NCI-H510A (cell line): ENCODE data around the gene PPP6R1.
A peak's percentile ranks its signal among the peaks of the same experiment; 100 is the strongest.
"Not testable (repeated sequence)": the region's sequence is repeated elsewhere in the genome, so short reads cannot be mapped to it uniquely, and the experiment has no call there.

Experiments used
- DNase-seq: peaks from one replicate; lab custom pipeline; 2025; lab: John Stamatoyannopoulos, UW

The PPP6R1 gene

GRCh38 chr19:55224679-55225414 is 34.0 kb downstream of the PPP6R1 start:
- not testable (repeated sequence) for DNase-seq

- DNase-seq: no peak
These were observed 34.7 kb downstream of the PPP6R1 start for GRCh38 chr19:55224038-55224665.

GRCh38 chr19:55223291-55224037 is 35.4 kb downstream of the PPP6R1 start:
- DNase-seq: no peak

GRCh38 chr19:55220525-55220924 is 38.3 kb downstream of the PPP6R1 start:
- DNase-seq: no peak

GRCh38 chr19:55216461-55217198 is 42.2 kb downstream of the PPP6R1 start:
- peak; percentile 94 for DNase-seq

GRCh38 chr19:55213547-55213946 is 45.3 kb downstream of the PPP6R1 start:
- DNase-seq: no peak

- no peak for DNase-seq
These were observed 46.4 kb downstream of the PPP6R1 start for GRCh38 chr19:55212447-55212846.

GRCh38 chr19:55209693-55210472 is 48.9 kb downstream of the PPP6R1 start:
- DNase-seq: no peak

GRCh38 chr19:55208880-55209692 is 49.7 kb downstream of the PPP6R1 start, which contains the start of gene PTPRH:
Gene PTPRH, minus strand, starts transcription at chr19:55209501. Its CDS starts 68 bp downstream, at chr19:55209433.
- DNase-seq: no peak

- peak; percentile 82 for DNase-seq
These were observed 51.9 kb downstream of the PPP6R1 start for GRCh38 chr19:55206664-55207500.

GRCh38 chr19:55202199-55202598 is 56.6 kb downstream of the PPP6R1 start:
- DNase-seq: not testable (repeated sequence)

GRCh38 chr19:55199620-55200204 is 59.1 kb downstream of the PPP6R1 start:
- no peak for DNase-seq

GRCh38 chr19:55198651-55199050 is 60.2 kb downstream of the PPP6R1 start:
- no peak for DNase-seq

GRCh38 chr19:55197528-55197927 is 61.3 kb downstream of the PPP6R1 start:
- no peak for DNase-seq

GRCh38 chr19:55196803-55197202 is 62.0 kb downstream of the PPP6R1 start:
- no peak for DNase-seq

GRCh38 chr19:55193481-55193880 is 65.3 kb downstream of the PPP6R1 start:
- no peak for DNase-seq

- no peak for DNase-seq
These were observed 69.4 kb downstream of the PPP6R1 start for GRCh38 chr19:55189403-55189835.

GRCh38 chr19:55188625-55189024 is 70.2 kb downstream of the PPP6R1 start:
- DNase-seq: no peak

GRCh38 chr19:55186080-55186479 is 72.7 kb downstream of the PPP6R1 start:
- DNase-seq: no peak
